ENCODE results near the gene CRYBG1.

CRYBG1 gene

DNA sequence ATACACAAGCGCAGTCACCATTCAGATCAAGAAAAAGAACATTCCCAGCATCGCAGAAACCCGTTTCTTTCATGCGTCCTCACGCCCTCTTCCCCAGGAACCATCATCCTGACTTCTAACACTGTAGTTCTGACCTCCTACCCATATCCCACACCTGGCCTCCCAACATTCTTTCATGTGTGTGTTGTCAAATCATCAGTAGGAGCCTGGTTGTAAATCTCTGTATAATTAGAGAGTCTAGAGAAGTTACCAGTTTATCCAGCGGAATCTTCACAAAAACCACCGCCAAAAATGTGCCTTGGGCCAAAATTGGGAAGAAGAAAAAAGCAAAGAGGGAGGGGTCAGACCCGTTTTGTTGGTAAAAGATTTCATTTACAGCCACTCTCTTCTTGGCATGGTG lies 177.1 kb downstream of the CRYBG1 start:
- TF ChIP-seq, protein P1, sequence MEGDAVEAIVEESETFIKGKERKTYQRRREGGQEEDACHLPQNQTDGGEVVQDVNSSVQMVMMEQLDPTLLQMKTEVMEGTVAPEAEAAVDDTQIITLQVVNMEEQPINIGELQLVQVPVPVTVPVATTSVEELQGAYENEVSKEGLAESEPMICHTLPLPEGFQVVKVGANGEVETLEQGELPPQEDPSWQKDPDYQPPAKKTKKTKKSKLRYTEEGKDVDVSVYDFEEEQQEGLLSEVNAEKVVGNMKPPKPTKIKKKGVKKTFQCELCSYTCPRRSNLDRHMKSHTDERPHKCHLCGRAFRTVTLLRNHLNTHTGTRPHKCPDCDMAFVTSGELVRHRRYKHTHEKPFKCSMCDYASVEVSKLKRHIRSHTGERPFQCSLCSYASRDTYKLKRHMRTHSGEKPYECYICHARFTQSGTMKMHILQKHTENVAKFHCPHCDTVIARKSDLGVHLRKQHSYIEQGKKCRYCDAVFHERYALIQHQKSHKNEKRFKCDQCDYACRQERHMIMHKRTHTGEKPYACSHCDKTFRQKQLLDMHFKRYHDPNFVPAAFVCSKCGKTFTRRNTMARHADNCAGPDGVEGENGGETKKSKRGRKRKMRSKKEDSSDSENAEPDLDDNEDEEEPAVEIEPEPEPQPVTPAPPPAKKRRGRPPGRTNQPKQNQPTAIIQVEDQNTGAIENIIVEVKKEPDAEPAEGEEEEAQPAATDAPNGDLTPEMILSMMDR (conservative IDR thresholded peaks at IDR 0.05; ENCODE audit: low read length): no peak
- TF ChIP-seq EZH2phosphoT487 (IDR thresholded peaks at IDR 0.05; ENCODE audit: borderline replicate concordance): no peak
- peaks cover 30% of the 10 kb centered on the region for H3K4me1 ChIP-seq (ENCODE audit: insufficient read depth, low read length, poor library complexity, severe bottlenecking)
- H3K79me2 ChIP-seq (ENCODE audit: insufficient read depth, low read length): no peaks in the 10 kb centered on the region
- H3K9me2 ChIP-seq (replicated peaks; ENCODE audit: low read depth, low read length): no peaks in the 10 kb centered on the region
- H3F3A ChIP-seq (ENCODE audit: low read depth): no peaks in the 10 kb centered on the region
- no peak overlapping the region for H3K4me3 ChIP-seq (ENCODE audit: low read length, poor library complexity, severe bottlenecking)
- H3K36me3 ChIP-seq (ENCODE audit: insufficient read depth, low read length): peaks cover 21% of the 10 kb centered on the region; the same call in 1 of the 2 replicates
- H3K4me2 ChIP-seq (ENCODE audit: low read depth, low read length, poor library complexity, severe bottlenecking): no peak overlapping the region
- H3K27me3 ChIP-seq (ENCODE audit: insufficient read depth, low read length, poor library complexity, severe bottlenecking): no peaks in the 10 kb centered on the region
- no peaks in the 10 kb centered on the region for H4K20me1 ChIP-seq (ENCODE audit: insufficient read depth, low read length, poor library complexity, severe bottlenecking)
- no peak overlapping the region for H2AFZ ChIP-seq (ENCODE audit: low read length)
- H3K9ac ChIP-seq (ENCODE audit: low read depth, low read length, poor library complexity, severe bottlenecking): no peak overlapping the region
- H3K9me3 ChIP-seq (ENCODE audit: insufficient read depth, low read depth, low read length): no peaks in the 10 kb centered on the region

DNA sequence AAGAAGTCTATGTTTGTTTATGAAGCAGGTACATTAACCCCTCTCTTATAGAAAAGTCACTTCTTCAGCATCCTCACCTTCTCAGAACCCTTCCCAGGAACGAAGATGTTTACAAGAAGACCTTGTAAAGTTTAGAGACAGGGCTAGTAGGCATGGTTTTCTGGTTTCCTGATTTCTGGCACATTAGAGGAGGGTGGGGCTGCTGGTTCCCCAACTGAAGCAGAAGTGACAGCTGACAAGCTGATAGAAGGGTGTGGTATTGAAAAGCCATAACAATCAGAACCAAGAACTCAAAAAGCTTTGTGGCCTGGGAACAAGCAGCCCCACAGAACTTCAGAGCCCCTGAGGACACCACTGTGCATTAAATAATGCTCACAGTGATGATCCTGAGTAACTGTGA lies 177.6 kb downstream of the CRYBG1 start:
- Histone ChIP-seq H3K79me2 (ENCODE audit: insufficient read depth, low read length) (no peaks in the 10 kb centered on the region), H4K20me1 (ENCODE audit: insufficient read depth, low read length, poor library complexity, severe bottlenecking) (no peaks in the 10 kb centered on the region), H3K4me2 (ENCODE audit: low read depth, low read length, poor library complexity, severe bottlenecking) (no peak overlapping the region), H3K4me3 (ENCODE audit: low read length, poor library complexity, severe bottlenecking) (no peak overlapping the region), H3K27me3 (ENCODE audit: insufficient read depth, low read length, poor library complexity, severe bottlenecking) (no peaks in the 10 kb centered on the region), H3F3A (ENCODE audit: low read depth) (no peaks in the 10 kb centered on the region), H3K9me2 (replicated peaks; ENCODE audit: low read depth, low read length) (no peaks in the 10 kb centered on the region), H3K36me3 (ENCODE audit: insufficient read depth, low read length) (peaks cover 21% of the 10 kb centered on the region; the same call in 1 of the 2 replicates), H2AFZ (ENCODE audit: low read length) (no peak overlapping the region), H3K9ac (ENCODE audit: low read depth, low read length, poor library complexity, severe bottlenecking) (no peak overlapping the region), H3K4me1 (ENCODE audit: insufficient read depth, low read length, poor library complexity, severe bottlenecking) (peaks cover 26% of the 10 kb centered on the region), H3K9me3 (ENCODE audit: insufficient read depth, low read depth, low read length) (no peaks in the 10 kb centered on the region)
- TF ChIP-seq, protein P1 (conservative IDR thresholded peaks at IDR 0.05; ENCODE audit: low read length): no peak
- no peak for TF ChIP-seq EZH2phosphoT487 (IDR thresholded peaks at IDR 0.05; ENCODE audit: borderline replicate concordance)

DNA sequence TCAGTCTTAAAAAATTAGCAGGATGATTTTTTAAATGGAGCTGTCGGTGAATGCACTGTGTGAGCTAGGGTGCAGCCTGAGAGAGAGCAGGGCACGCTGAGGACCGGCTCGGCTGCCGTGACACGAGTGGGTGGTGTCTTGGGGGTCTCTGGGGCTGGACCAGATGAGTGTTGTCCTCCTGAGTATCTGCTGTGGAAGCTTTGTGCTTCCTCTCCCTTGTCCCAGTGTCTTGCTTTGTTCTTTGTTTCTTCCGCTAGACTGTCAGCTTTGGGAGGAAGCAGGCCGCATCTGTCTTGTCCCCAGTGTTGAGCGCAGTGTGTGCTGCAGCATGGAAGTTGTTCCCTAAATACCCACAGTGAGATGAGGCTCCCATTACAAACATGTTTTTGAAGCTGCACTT lies 179.4 kb downstream of the CRYBG1 start:
- H3K79me2 ChIP-seq (ENCODE audit: insufficient read depth, low read length): no peaks in the 10 kb centered on the region
- H3K9ac ChIP-seq (ENCODE audit: low read depth, low read length, poor library complexity, severe bottlenecking): no peak overlapping the region
- H3K4me1 ChIP-seq (ENCODE audit: insufficient read depth, low read length, poor library complexity, severe bottlenecking): peaks cover 14% of the 10 kb centered on the region
- H3K4me3 ChIP-seq (ENCODE audit: low read length, poor library complexity, severe bottlenecking): no peak overlapping the region
- peaks cover 29% of the 10 kb centered on the region; the same call in 1 of the 2 replicates for H3K36me3 ChIP-seq (ENCODE audit: insufficient read depth, low read length)
- TF ChIP-seq EZH2phosphoT487 (IDR thresholded peaks at IDR 0.05; ENCODE audit: borderline replicate concordance): no peak
- TF ChIP-seq, protein P1 (conservative IDR thresholded peaks at IDR 0.05; ENCODE audit: low read length): no peak
- no peaks in the 10 kb centered on the region for H3K9me2 ChIP-seq (replicated peaks; ENCODE audit: low read depth, low read length)
- H2AFZ ChIP-seq (ENCODE audit: low read length): no peak overlapping the region
- H3F3A ChIP-seq (ENCODE audit: low read depth): no peaks in the 10 kb centered on the region
- H3K4me2 ChIP-seq (ENCODE audit: low read depth, low read length, poor library complexity, severe bottlenecking): no peak overlapping the region
- no peaks in the 10 kb centered on the region for H3K9me3 ChIP-seq (ENCODE audit: insufficient read depth, low read depth, low read length)
- no peaks in the 10 kb centered on the region for H3K27me3 ChIP-seq (ENCODE audit: insufficient read depth, low read length, poor library complexity, severe bottlenecking)
- H4K20me1 ChIP-seq (ENCODE audit: insufficient read depth, low read length, poor library complexity, severe bottlenecking): no peaks in the 10 kb centered on the region

All from Loucy (cell line).